Activated naive CD4-positive, alpha-beta T cell treated with anti-CD3 and anti-CD28 coated beads, Interleukin-2, amount 50 U/mL, for 72 hours (primary cell): ENCODE data around the gene MIER1. TPM values are rescaled to one million over a fixed set of nuclear protein-coding genes. Genes with fewer than 3 reads are reported as not detected.
"Not testable (repeated sequence)": the region's sequence is repeated elsewhere in the genome, so short reads cannot be mapped to it uniquely, and the experiment has no call there.

Source experiments
- ATAC-seq, 2 donors: fragments of 150-1000 bp; cut with Tn5 transposase; 2 replicates each; pipeline ENCODE4 v1.10.0; 2021; ENCODE audit warnings: mild to moderate bottlenecking in 2 of 2, moderate library complexity in 2 of 2
- DNase-seq, 2 donors: peaks; one replicate each; pipeline ENCODE4 v3.0.0; 2021 to 2022; ENCODE audit warnings: low spot score in 2 of 2
- H3K27ac Mint-ChIP-seq, 2 donors: one replicate each; pipeline ENCODE4 v1.8.0; 2022; ENCODE audit warnings: mild to moderate bottlenecking in 2 of 2, mixed read lengths in 2 of 2
- H3K36me3 Mint-ChIP-seq, 2 donors: one replicate each; pipeline ENCODE4 v1.8.0; 2022; ENCODE audit warnings: mixed read lengths in 2 of 2
- H3K9me3 Mint-ChIP-seq, 2 donors: one replicate each; pipeline ENCODE4 v1.8.0; 2022; ENCODE audit warnings: mixed read lengths in 2 of 2
- total RNA-seq, 2 donors: library from RNA; stranded (reverse); gene quantifications; one replicate each; pipeline ENCODE4 v1.2.3, GENCODE V29; 2022

The MIER1 gene
- total RNA-seq, 2 donors from 2014 or later = 51.1 to 56.5 TPM

GRCh38 chr1:66978201-66978600 is 53.4 kb downstream of the MIER1 start:
- no peak for ATAC-seq
- H3K9me3 Mint-ChIP-seq = no peaks in the 10 kb centered on the region
- peak overlapping the region in 1 of 2 donors; percentile 57 for H3K27ac Mint-ChIP-seq
- DNase-seq = no peak
- H3K36me3 Mint-ChIP-seq = peaks cover 0 to 31% of the 10 kb centered on the region in 2 donors

GRCh38 chr1:66979621-66980020 is 54.8 kb downstream of the MIER1 start:
- not testable (repeated sequence) for ATAC-seq, H3K27ac Mint-ChIP-seq, DNase-seq, H3K9me3 Mint-ChIP-seq
- H3K36me3 Mint-ChIP-seq = peaks cover 0 to 42% of the 10 kb centered on the region in 2 donors

- H3K9me3 Mint-ChIP-seq = no peaks in the 10 kb centered on the region
- H3K27ac Mint-ChIP-seq = peak overlapping the region; percentile 76 to 83
- ATAC-seq (peak; percentile 25 to 68), DNase-seq (no peak)
- H3K36me3 Mint-ChIP-seq = peaks cover 0 to 43% of the 10 kb centered on the region in 2 donors
These were observed 56.1 kb downstream of the MIER1 start for GRCh38 chr1:66980745-66981367.

- no peaks in the 10 kb centered on the region for H3K9me3 Mint-ChIP-seq
- H3K36me3 Mint-ChIP-seq = peaks cover 0 to 43% of the 10 kb centered on the region in 2 donors
- peak overlapping the region; percentile 76 to 83 for H3K27ac Mint-ChIP-seq
- peak; percentile 51 to 53 for ATAC-seq
- peak in 1 of 2 donors; percentile 26 for DNase-seq
These were observed 56.9 kb downstream of the MIER1 start for GRCh38 chr1:66981679-66982078.

GRCh38 chr1:66982561-66983260 is 57.9 kb downstream of the MIER1 start:
- Mint-ChIP-seq H3K9me3 (no peaks in the 10 kb centered on the region), H3K27ac (peak overlapping the region in 1 of 2 donors; percentile 53), H3K36me3 (peaks cover 0 to 47% of the 10 kb centered on the region in 2 donors)
- ATAC-seq (peak; percentile 21), DNase-seq (no peak)

GRCh38 chr1:66984491-66984890 is 59.7 kb downstream of the MIER1 start:
- DNase-seq = no peak
- no peaks in the 10 kb centered on the region for H3K9me3 Mint-ChIP-seq
- peak; percentile 22 to 59 for ATAC-seq

GRCh38 chr1:66985835-66986234 is 61.0 kb downstream of the MIER1 start:
- H3K9me3 Mint-ChIP-seq = no peaks in the 10 kb centered on the region
- peaks cover 0 to 33% of the 10 kb centered on the region in 2 donors for H3K36me3 Mint-ChIP-seq
- DNase-seq (no peak), ATAC-seq (no peak)
- H3K27ac Mint-ChIP-seq = no peak overlapping the region

More at GRCh38 chr1:66984491-66984890, 59.7 kb downstream of the MIER1 start:
- H3K36me3 Mint-ChIP-seq = peaks cover 0 to 40% of the 10 kb centered on the region in 2 donors
- H3K27ac Mint-ChIP-seq = peak overlapping the region in 1 of 2 donors; percentile 95

GRCh38 chr1:66993076-66993475 is 68.3 kb downstream of the MIER1 start:
- Mint-ChIP-seq H3K36me3 (peaks cover 0 to 4% of the 10 kb centered on the region in 2 donors), H3K9me3 (no peaks in the 10 kb centered on the region), H3K27ac (no peak overlapping the region)
- DNase-seq (no peak), ATAC-seq (no peak)

- DNase-seq (peak in 1 of 2 donors; percentile 63), ATAC-seq (peak; percentile 49 to 69)
- Mint-ChIP-seq H3K27ac (peak overlapping the region in 1 of 2 donors; percentile 41), H3K36me3 (no peaks in the 10 kb centered on the region), H3K9me3 (no peaks in the 10 kb centered on the region)
These were observed 71.4 kb downstream of the MIER1 start for GRCh38 chr1:66996018-66996682.

- Mint-ChIP-seq H3K27ac (no peak overlapping the region), H3K9me3 (no peaks in the 10 kb centered on the region), H3K36me3 (peaks cover 0 to 18% of the 10 kb centered on the region in 2 donors)
- peak in 1 of 2 donors; percentile 30 for ATAC-seq
- no peak for DNase-seq
These were observed 74.2 kb downstream of the MIER1 start for GRCh38 chr1:66998972-66999371.

- H3K36me3 Mint-ChIP-seq = peaks cover 0 to 18% of the 10 kb centered on the region in 2 donors
- DNase-seq (no peak), ATAC-seq (no peak)
- H3K9me3 Mint-ChIP-seq = no peaks in the 10 kb centered on the region
- H3K27ac Mint-ChIP-seq = no peak overlapping the region
These were observed 75.0 kb downstream of the MIER1 start for GRCh38 chr1:66999640-67000400.

- Mint-ChIP-seq H3K27ac (peak overlapping the region in 1 of 2 donors; percentile 36), H3K36me3 (peaks cover 0 to 19% of the 10 kb centered on the region in 2 donors), H3K9me3 (no peaks in the 10 kb centered on the region)
- no peak for ATAC-seq
- no peak for DNase-seq
These were observed 77.1 kb downstream of the MIER1 start for GRCh38 chr1:67001682-67002425.

GRCh38 chr1:67004176-67004575 is 79.4 kb downstream of the MIER1 start:
- Mint-ChIP-seq H3K27ac (no peak overlapping the region), H3K36me3 (peaks cover 4 to 26% of the 10 kb centered on the region in 2 donors)
- no peak for ATAC-seq

GRCh38 chr1:67005068-67005467 is 80.3 kb downstream of the MIER1 start:
- Mint-ChIP-seq H3K9me3 (no peaks in the 10 kb centered on the region), H3K36me3 (peaks cover 12 to 34% of the 10 kb centered on the region in 2 donors), H3K27ac (no peak overlapping the region)
- DNase-seq = no peak
- ATAC-seq = no peak

More at GRCh38 chr1:67004176-67004575, 79.4 kb downstream of the MIER1 start:
- no peak for DNase-seq
- H3K9me3 Mint-ChIP-seq = no peaks in the 10 kb centered on the region

- peaks cover 24 to 44% of the 10 kb centered on the region in 2 donors for H3K36me3 Mint-ChIP-seq
- H3K9me3 Mint-ChIP-seq = no peaks in the 10 kb centered on the region
- no peak overlapping the region for H3K27ac Mint-ChIP-seq
- no peak for ATAC-seq
- DNase-seq = no peak
These were observed 85.0 kb downstream of the MIER1 start for GRCh38 chr1:67009792-67010191.

GRCh38 chr1:67013573-67013972 is 88.8 kb downstream of the MIER1 start:
- H3K27ac Mint-ChIP-seq = peak overlapping the region in 1 of 2 donors; percentile 65
- DNase-seq (no peak), ATAC-seq (peak; percentile 86 to 92)
- peaks cover 22 to 49% of the 10 kb centered on the region in 2 donors for H3K36me3 Mint-ChIP-seq
- H3K9me3 Mint-ChIP-seq = no peaks in the 10 kb centered on the region
